M059J (cell line): Measurements from ENCODE around the gene MAP1LC3B2. TPM values are rescaled to one million over a fixed set of nuclear protein-coding genes. Genes with fewer than 3 reads are reported as not detected.

Experiments used
- DNase-seq: peaks from one replicate; pipeline ENCODE4 v3.0.0-alpha.2; 2012; ENCODE audit warnings: low read depth
- total RNA-seq: library from RNA; depleted of rRNA; stranded (reverse); fragments of >200 nt; shearing (Covaris generic); gene quantifications from 2 replicates; pipeline ENCODE4 v1.2.3, GENCODE V29; 2014

Gene MAP1LC3B2
- total RNA-seq, 1 experiment from 2014 or later, result 0.67 TPM

DNA sequence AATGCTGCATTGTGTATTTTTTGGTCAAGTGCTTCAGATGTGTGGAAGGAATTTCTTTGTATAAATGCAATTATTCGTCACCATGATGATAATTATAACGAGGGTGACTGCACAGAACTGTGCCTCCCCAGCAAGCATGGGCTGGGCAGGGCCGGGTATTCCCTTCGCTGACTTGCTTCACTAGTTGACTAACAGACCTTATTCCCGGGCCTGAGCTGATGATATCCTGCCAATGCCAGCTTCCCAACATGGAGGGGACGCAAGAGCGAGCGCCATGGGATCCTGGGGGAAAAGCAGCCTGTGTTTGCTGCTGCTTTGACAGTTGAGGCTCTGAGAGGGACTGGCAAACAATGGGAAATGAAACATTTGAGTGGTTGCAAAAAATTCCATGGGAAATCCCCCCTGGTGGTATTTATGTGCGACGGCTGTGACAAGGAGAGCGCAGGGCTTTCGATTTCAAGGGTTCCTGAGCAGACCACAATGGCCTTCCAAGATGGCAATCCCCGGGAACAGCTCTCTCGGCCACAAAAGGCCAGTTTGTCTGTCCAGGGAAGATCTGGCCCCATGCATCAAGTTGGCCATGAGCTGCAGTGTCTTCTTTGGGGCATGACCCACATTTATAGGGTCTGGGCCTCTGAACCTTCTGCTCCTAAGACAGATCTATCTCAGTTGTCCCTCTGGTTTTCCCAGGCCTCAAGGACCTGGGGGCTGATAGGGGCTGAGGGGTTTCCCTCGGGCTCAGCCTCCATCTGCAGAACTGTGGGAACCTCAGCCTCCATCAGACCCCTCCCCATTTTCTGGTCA lies 21.9 kb upstream of the MAP1LC3B2 start:
- DNase-seq, result no peak

DNA sequence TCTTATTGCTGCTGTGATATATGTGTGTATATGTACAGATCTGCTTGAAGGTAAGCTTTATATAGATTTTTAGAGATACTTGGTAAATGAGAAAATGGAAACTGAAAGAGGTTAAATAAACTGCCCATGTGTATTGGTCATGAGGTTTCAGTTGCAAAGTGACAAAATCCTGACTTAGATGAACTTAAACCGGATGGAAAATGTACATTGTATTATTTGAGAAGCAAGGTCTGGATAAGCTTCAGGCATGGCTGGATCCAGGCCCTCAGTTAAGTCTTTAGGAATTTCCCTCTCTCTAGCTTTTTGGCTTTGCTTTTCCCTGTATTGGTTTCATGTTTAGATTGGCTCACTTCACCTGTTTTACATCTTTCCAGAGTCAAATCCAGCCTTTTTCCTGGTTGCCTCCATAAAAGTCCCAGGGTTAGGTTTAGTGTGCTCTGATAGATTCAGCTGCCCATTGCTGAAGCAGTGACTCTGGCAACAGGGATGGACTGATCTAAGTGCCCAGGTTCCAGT lies 21.0 kb upstream of the MAP1LC3B2 start:
- DNase-seq, result no peak

- no peak for DNase-seq
Observed at GRCh38 chr12:116538682-116539305, 20.4 kb upstream of the MAP1LC3B2 start.

- peak; percentile 65 for DNase-seq
Observed at GRCh38 chr12:116539361-116539771, 19.8 kb upstream of the MAP1LC3B2 start.

DNA sequence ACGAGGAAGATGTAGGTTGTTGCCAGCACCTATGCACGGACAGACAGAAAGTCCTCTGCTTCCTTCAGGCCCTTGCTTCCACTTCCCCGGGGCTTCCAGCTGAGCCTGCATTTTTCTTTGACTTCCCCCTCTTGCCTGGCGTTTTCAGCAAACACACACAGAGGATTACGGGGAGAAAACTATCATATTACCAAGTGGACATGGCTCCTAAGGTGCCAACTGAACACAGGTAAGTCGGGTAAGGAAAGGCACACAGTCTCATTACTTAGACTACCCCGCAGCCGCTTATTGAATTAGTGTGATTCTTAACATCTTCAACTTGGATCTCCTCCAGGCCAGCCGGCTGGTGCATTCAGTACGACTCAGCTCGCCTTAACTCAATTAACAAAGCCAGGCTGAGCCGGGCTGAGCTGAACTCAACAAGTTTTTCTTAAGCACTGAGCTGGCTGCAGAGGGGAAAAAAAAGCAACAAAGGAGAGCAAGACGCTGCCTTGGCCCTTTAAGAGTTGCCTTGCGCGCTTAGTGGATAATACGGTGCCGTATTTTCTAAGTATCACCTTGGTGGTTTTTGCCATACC lies 19.2 kb upstream of the MAP1LC3B2 start:
- peak; percentile 70 for DNase-seq

GRCh38 chr12:116540622-116541152 lies 18.5 kb upstream of the MAP1LC3B2 start:
- no peak for DNase-seq

DNA sequence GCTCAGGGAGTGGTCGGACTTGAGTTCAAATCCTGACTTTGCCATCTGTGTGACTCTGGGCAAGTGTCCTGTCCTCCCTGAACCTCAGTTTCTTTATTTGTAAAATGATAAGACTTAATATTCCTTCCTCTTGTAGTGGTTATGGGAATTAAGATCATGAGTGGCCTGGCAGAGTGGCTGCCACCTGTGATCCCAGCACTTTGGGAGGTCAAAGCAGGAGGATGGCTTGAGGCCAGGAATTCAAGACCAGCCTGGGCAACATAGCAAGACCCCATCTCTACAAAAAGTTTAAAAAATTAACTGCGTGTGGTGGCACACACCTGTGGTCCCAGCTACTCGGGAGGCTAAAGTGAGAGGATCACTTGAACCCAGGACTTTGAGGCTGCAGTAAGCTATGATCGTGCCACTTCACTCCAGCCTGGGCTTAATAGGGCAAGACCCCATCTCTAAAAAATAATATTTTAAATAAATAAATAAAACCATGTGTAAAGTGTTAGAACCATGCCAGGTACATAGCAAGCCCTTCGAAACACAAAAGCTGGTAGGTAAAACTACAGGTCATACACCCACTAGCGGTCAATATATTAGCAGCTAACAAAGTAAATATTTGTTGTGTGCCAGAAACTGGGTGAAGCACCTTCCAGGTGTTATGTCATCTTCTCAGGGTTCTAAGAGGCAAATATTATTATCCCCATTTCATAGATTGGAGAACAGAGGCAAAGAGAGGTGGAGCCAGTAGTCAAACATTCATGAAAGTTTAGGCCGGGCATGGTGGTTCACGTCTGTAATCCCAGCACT lies 17.4 kb upstream of the MAP1LC3B2 start:
- DNase-seq, result no peak

DNA sequence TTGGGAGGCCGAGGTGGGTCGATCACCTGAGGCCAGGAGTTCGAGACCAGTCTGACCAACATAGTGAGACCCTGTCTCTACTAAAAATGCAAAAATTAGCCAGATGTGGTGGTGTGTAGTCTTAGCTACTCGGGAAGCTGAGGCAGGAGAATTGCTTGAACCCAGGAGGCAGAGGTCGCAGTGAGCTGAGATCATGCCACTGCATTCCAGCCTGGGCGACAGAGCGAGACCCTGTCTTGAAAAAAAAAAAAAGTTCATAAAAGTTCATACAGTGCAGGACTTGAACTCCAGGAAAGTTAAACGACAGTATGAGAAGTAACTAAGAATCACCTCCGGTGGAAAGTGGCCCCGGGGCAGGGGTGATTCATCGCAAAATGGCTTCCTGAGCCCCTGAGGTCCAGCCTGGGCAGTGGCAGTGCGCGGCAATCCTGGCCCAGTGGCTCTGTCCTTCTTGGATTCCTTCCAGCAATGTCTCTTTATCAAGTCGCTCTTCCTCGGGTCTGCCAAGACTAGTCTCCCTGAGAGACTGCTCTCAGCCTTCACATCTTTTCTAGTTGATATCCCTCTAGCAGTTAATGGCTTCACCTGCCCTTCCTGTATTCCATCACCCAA lies 16.7 kb upstream of the MAP1LC3B2 start:
- DNase-seq, result peak; percentile 91

DNA sequence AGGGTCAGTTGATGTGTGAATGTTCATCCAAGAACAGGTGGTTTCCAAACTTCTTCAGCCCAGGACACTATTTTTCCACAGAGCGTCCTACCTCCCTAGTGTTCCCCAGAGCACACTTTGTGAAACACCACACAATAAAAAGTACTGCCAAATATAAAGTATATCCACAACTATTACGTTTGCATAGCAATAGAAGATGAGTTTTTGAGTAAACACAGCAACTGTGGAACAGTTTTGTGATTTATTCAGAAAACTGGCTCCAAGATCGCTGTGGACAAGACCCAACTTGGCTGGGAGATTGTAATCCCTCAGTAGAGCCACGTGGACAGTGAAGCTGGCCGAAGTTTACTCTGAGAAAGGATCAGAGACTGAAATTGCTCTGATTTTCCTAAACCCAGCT lies 14.5 kb upstream of the MAP1LC3B2 start:
- DNase-seq, result no peak

DNA sequence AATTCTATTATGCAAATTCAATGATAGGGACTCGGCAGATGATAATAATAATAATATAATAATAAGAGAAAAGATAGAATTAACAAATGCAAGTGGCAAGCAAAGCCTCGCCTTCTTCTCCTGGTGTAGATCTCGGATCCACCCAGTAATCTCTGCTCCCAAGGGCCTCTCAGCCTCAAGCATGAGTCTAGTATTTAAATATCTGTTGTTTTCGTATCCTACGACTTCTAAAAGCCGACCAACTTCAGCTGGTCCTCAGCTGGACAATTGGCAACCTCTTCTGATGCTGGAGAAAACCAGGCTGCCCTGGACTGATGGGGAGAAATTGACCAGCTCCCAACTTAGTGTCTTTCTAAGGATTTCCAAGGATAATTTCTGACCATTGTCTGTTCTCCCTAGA lies 14.0 kb upstream of the MAP1LC3B2 start:
- DNase-seq, result no peak

GRCh38 chr12:116545936-116546335 lies 13.2 kb upstream of the MAP1LC3B2 start:
- no peak for DNase-seq

- no peak for DNase-seq
Observed at GRCh38 chr12:116547955-116548501, 11.2 kb upstream of the MAP1LC3B2 start.

GRCh38 chr12:116549993-116550392 lies 9.2 kb upstream of the MAP1LC3B2 start:
- no peak for DNase-seq

GRCh38 chr12:116551151-116551550 lies 8.0 kb upstream of the MAP1LC3B2 start:
- no peak for DNase-seq

GRCh38 chr12:116551619-116551951 lies 7.6 kb upstream of the MAP1LC3B2 start:
- DNase-seq, result no peak

GRCh38 chr12:116551952-116552772 lies 7.0 kb upstream of the MAP1LC3B2 start:
- DNase-seq, result peak; percentile 64

DNA sequence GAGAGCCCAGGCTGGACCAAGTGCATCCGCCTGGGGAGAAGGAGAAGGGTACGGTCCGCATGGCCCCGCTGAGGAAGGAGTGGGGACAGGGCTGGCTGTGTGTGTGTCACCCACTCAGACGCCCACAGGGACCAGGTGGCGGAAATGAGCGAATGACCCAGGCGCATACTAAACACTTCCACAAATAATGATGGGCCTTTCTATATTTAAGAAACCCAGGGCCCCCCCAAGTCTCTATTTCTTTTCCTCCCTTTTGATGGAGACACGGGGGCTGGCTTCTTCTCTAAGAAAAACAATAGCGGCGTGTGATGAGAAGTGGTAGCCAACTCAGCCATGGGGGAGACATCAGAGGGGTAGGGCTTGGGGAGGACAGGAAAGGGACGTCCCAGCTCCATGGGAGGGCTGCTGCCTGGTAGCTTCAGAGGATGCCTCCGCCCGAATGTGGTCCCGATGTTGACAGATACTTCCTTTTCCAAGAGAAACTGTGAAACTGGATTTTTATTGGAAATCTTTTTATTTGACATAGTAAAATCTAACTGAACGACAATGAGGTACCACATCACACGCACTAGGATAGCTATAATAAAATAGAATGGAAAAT lies 6.3 kb upstream of the MAP1LC3B2 start:
- DNase-seq, result no peak

DNA sequence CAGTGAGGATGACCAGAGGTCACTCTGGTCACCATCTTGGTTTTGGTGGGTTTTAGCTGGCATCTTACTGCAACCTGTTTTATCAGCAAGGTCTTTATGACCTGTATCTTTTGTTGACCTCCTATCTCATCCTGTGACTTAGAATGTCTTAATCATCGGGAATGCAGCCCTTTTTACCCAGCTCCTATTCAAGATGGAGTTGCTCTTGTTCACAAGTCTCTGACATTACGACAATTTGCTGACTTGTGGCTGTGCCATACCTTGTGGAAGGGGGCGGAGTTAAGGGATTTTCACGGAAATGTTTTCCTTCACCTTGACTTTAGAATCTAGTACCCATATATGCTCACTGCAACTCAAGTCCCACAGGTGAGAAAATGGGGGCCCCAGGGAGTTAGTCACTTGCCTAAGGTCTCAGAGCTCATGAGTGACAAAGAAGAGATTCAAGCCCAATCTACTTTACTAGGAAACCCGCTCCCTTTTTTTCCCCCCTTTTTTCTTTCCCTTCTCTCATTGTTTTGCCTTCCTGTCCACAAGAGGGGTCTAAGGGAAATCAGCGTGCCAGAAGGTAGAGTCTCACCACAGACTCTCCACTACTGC lies 2.7 kb upstream of the MAP1LC3B2 start:
- DNase-seq, result no peak

GRCh38 chr12:116556964-116557698 lies 2.0 kb upstream of the MAP1LC3B2 start:
- DNase-seq, result peak; percentile 55
